ENCODE results near the gene SYNGR4.

SYNGR4 gene

GRCh38 chr19:48342841-48343540 lies 21.2 kb upstream of the SYNGR4 start:
- no peak overlapping the region for H3K4me3 ChIP-seq (ENCODE audit: low read length)
- no peaks in the 10 kb centered on the region for H3K27me3 ChIP-seq (ENCODE audit: control insufficient read depth, insufficient read depth, low read length)
- no peaks in the 10 kb centered on the region for H3K36me3 ChIP-seq (ENCODE audit: control insufficient read depth, insufficient read depth, low read length)
- H3K9me3 ChIP-seq (ENCODE audit: control insufficient read depth, insufficient read depth, low read length) = no peaks in the 10 kb centered on the region
- no peak for DNase-seq (ENCODE audit: low read depth, low spot score)
- no CpG with 5 or more reads among the region's 23 CpGs for WGBS (ENCODE audit: insufficient coverage, insufficient read length)
- H3K4me1 ChIP-seq (ENCODE audit: control insufficient read depth, insufficient read depth, low read length) = no peaks in the 10 kb centered on the region
- H3K27ac ChIP-seq (ENCODE audit: low read length) = no peak overlapping the region

GRCh38 chr19:48344892-48345291 lies 19.3 kb upstream of the SYNGR4 start:
- no CpG with 5 or more reads among the region's 6 CpGs for WGBS (ENCODE audit: insufficient coverage, insufficient read length)
- Histone ChIP-seq H3K4me1 (ENCODE audit: control insufficient read depth, insufficient read depth, low read length) (no peaks in the 10 kb centered on the region), H3K9me3 (ENCODE audit: control insufficient read depth, insufficient read depth, low read length) (no peaks in the 10 kb centered on the region), H3K27me3 (ENCODE audit: control insufficient read depth, insufficient read depth, low read length) (no peaks in the 10 kb centered on the region), H3K27ac (ENCODE audit: low read length) (no peak overlapping the region), H3K36me3 (ENCODE audit: control insufficient read depth, insufficient read depth, low read length) (no peaks in the 10 kb centered on the region), H3K4me3 (ENCODE audit: low read length) (no peak overlapping the region)
- no peak for DNase-seq (ENCODE audit: low read depth, low spot score)

DNA sequence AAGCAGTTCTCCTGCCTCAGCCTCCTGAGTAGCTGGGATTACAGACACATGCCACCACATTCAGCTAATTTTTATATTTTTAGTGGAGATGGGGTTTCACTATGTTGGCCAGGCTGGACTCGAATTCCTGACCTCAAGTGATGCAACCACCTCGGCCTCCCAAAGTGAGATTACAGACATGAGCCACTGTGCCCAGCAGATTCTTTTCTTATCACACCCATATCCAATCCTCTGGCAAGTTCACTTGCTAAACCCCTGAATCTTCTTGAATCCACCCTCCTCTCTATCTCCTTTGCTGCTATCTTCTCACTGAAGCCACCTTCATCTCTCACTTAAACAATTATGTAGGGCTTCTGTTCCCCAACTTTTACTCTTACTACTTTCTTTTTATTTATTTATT lies 18.0 kb upstream of the SYNGR4 start:
- H3K27me3 ChIP-seq (ENCODE audit: control insufficient read depth, insufficient read depth, low read length) = no peaks in the 10 kb centered on the region
- no peak for DNase-seq (ENCODE audit: low read depth, low spot score)
- H3K36me3 ChIP-seq (ENCODE audit: control insufficient read depth, insufficient read depth, low read length) = no peaks in the 10 kb centered on the region
- WGBS (ENCODE audit: insufficient coverage, insufficient read length) = no CpG with 5 or more reads among the region's 2 CpGs
- H3K4me3 ChIP-seq (ENCODE audit: low read length) = no peak overlapping the region
- no peaks in the 10 kb centered on the region for H3K9me3 ChIP-seq (ENCODE audit: control insufficient read depth, insufficient read depth, low read length)
- no peaks in the 10 kb centered on the region; the same call in 1 of the 2 replicates for H3K4me1 ChIP-seq (ENCODE audit: control insufficient read depth, insufficient read depth, low read length)
- no peak overlapping the region for H3K27ac ChIP-seq (ENCODE audit: low read length)

- no peaks in the 10 kb centered on the region for H3K36me3 ChIP-seq (ENCODE audit: control insufficient read depth, insufficient read depth, low read length)
- no peak for DNase-seq (ENCODE audit: low read depth, low spot score)
- WGBS (ENCODE audit: insufficient coverage, insufficient read length) = no CpG with 5 or more reads among the region's 5 CpGs
- no peaks in the 10 kb centered on the region for H3K9me3 ChIP-seq (ENCODE audit: control insufficient read depth, insufficient read depth, low read length)
- H3K4me1 ChIP-seq (ENCODE audit: control insufficient read depth, insufficient read depth, low read length) = no peaks in the 10 kb centered on the region; the same call in 1 of the 2 replicates
- H3K27me3 ChIP-seq (ENCODE audit: control insufficient read depth, insufficient read depth, low read length) = no peaks in the 10 kb centered on the region
- no peak overlapping the region for H3K4me3 ChIP-seq (ENCODE audit: low read length)
- H3K27ac ChIP-seq (ENCODE audit: low read length) = no peak overlapping the region
Observed at GRCh38 chr19:48348045-48348444, 16.1 kb upstream of the SYNGR4 start.

DNA sequence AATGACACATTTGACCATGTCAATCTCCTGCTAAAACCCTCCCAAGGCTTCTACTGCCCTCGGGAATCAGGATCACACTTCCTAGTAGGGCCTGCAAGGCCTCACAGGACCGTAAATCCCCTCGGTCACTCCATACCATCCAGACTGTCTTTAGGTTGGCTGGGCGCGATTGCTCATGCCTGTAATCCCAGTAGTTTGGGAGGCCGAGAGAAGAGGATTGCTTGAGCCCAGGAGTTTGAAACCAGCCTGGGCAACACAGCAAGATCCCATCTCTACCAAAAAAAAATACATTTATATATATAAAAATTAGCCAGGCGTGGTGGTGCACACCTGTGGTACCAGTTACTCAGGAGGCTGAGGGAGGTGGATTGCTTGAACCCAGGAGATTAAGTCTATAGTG lies 15.4 kb upstream of the SYNGR4 start:
- Histone ChIP-seq H3K4me3 (ENCODE audit: low read length) (no peak overlapping the region), H3K27ac (ENCODE audit: low read length) (no peak overlapping the region), H3K36me3 (ENCODE audit: control insufficient read depth, insufficient read depth, low read length) (no peaks in the 10 kb centered on the region), H3K27me3 (ENCODE audit: control insufficient read depth, insufficient read depth, low read length) (no peaks in the 10 kb centered on the region), H3K9me3 (ENCODE audit: control insufficient read depth, insufficient read depth, low read length) (no peaks in the 10 kb centered on the region), H3K4me1 (ENCODE audit: control insufficient read depth, insufficient read depth, low read length) (no peaks in the 10 kb centered on the region; the same call in 1 of the 2 replicates)
- WGBS (ENCODE audit: insufficient coverage, insufficient read length) = no CpG with 5 or more reads among the region's 7 CpGs
- no peak for DNase-seq (ENCODE audit: low read depth, low spot score)

DNA sequence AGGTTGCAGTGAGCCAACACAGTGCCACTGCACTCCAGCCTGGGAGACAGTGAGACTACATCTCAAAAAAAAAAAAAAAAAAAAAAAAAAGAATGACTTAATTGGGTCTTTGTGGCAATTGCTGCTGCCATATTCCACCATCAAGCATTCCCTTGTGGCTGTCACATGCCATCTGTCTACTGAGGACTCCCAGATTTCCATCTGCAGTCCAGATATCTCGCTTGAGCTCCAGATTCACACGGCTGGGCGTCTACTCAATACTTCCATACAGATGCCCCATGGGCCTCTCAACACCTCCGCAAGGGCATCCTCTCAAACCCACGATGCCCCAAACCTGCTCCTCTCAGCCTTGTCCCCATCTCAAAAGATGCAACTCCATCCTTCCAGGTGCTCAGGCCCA lies 13.3 kb upstream of the SYNGR4 start:
- no peak for DNase-seq (ENCODE audit: low read depth, low spot score)
- no peaks in the 10 kb centered on the region for H3K9me3 ChIP-seq (ENCODE audit: control insufficient read depth, insufficient read depth, low read length)
- H3K27me3 ChIP-seq (ENCODE audit: control insufficient read depth, insufficient read depth, low read length) = no peaks in the 10 kb centered on the region
- no peaks in the 10 kb centered on the region; the same call in 1 of the 2 replicates for H3K4me1 ChIP-seq (ENCODE audit: control insufficient read depth, insufficient read depth, low read length)
- no peaks in the 10 kb centered on the region for H3K36me3 ChIP-seq (ENCODE audit: control insufficient read depth, insufficient read depth, low read length)
- H3K27ac ChIP-seq (ENCODE audit: low read length) = no peak overlapping the region
- no CpG with 5 or more reads among the region's 5 CpGs for WGBS (ENCODE audit: insufficient coverage, insufficient read length)
- no peak overlapping the region for H3K4me3 ChIP-seq (ENCODE audit: low read length)

DNA sequence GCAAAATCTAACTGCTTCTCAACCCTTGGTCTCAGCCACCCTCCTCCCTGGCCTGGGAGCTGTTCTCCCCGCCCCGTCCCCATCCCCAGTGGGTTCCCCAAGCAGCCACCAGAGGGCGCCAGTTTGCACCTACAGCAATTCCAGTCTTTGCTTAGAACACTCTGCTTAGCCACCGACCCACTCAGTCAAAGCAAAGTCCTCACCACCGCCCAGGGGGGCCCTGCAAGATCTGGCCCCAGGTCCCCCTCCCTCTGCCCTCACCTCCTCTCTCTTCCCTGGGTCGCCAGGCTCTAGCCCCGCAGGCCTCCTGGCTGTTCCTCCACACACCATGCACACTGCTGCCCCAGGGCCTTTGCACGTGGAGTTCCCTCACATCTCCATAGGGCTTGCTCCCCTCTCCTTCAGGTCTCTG lies 12.8 kb upstream of the SYNGR4 start:
- no peaks in the 10 kb centered on the region; the same call in 1 of the 2 replicates for H3K4me1 ChIP-seq (ENCODE audit: control insufficient read depth, insufficient read depth, low read length)
- no peaks in the 10 kb centered on the region for H3K9me3 ChIP-seq (ENCODE audit: control insufficient read depth, insufficient read depth, low read length)
- no peak for DNase-seq (ENCODE audit: low read depth, low spot score)
- H3K36me3 ChIP-seq (ENCODE audit: control insufficient read depth, insufficient read depth, low read length) = no peaks in the 10 kb centered on the region
- WGBS (ENCODE audit: insufficient coverage, insufficient read length) = no CpG with 5 or more reads among the region's 8 CpGs
- H3K27me3 ChIP-seq (ENCODE audit: control insufficient read depth, insufficient read depth, low read length) = no peaks in the 10 kb centered on the region
- H3K27ac ChIP-seq (ENCODE audit: low read length) = no peak overlapping the region
- H3K4me3 ChIP-seq (ENCODE audit: low read length) = no peak overlapping the region

DNA sequence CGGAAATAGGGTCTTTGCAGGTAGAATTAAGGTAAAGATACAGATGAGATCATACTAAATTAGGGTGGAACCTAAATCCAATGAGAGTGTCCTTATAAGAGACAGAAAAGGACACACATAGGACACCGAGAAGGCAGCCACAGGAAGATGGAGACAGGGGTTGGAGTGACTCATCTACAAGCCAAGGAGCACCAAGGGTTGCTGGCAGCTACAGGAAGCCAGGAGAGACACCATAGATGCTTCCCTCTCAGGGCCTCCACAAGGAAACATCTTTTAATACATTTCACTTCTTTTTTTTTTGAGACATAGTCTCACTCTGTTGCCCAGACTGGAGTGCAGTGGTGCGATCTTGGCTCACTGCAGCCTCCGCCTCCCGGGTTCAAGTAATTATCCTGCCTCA lies 10.5 kb upstream of the SYNGR4 start:
- Histone ChIP-seq H3K9me3 (ENCODE audit: control insufficient read depth, insufficient read depth, low read length) (no peaks in the 10 kb centered on the region), H3K4me1 (ENCODE audit: control insufficient read depth, insufficient read depth, low read length) (no peaks in the 10 kb centered on the region; the same call in 1 of the 2 replicates), H3K27ac (ENCODE audit: low read length) (no peak overlapping the region), H3K36me3 (ENCODE audit: control insufficient read depth, insufficient read depth, low read length) (no peaks in the 10 kb centered on the region), H3K27me3 (ENCODE audit: control insufficient read depth, insufficient read depth, low read length) (no peaks in the 10 kb centered on the region), H3K4me3 (ENCODE audit: low read length) (no peak overlapping the region)
- no peak for DNase-seq (ENCODE audit: low read depth, low spot score)
- no CpG with 5 or more reads among the region's 5 CpGs for WGBS (ENCODE audit: insufficient coverage, insufficient read length)

- H3K36me3 ChIP-seq (ENCODE audit: control insufficient read depth, insufficient read depth, low read length) = no peaks in the 10 kb centered on the region
- H3K27ac ChIP-seq (ENCODE audit: low read length) = no peak overlapping the region
- no peak overlapping the region for H3K4me3 ChIP-seq (ENCODE audit: low read length)
- no peaks in the 10 kb centered on the region; the same call in 1 of the 2 replicates for H3K4me1 ChIP-seq (ENCODE audit: control insufficient read depth, insufficient read depth, low read length)
- no peaks in the 10 kb centered on the region for H3K9me3 ChIP-seq (ENCODE audit: control insufficient read depth, insufficient read depth, low read length)
- no peaks in the 10 kb centered on the region for H3K27me3 ChIP-seq (ENCODE audit: control insufficient read depth, insufficient read depth, low read length)
- DNase-seq (ENCODE audit: low read depth, low spot score) = no peak
- no CpG with 5 or more reads among the region's 15 CpGs for WGBS (ENCODE audit: insufficient coverage, insufficient read length)
Observed at GRCh38 chr19:48354332-48354992, 9.7 kb upstream of the SYNGR4 start.

- H3K36me3 ChIP-seq (ENCODE audit: control insufficient read depth, insufficient read depth, low read length) = no peaks in the 10 kb centered on the region
- no peaks in the 10 kb centered on the region; the same call in none of the 2 replicates for H3K4me1 ChIP-seq (ENCODE audit: control insufficient read depth, insufficient read depth, low read length)
- no peaks in the 10 kb centered on the region for H3K27me3 ChIP-seq (ENCODE audit: control insufficient read depth, insufficient read depth, low read length)
- DNase-seq (ENCODE audit: low read depth, low spot score) = no peak
- H3K27ac ChIP-seq (ENCODE audit: low read length) = no peak overlapping the region
- WGBS (ENCODE audit: insufficient coverage, insufficient read length) = no CpG with 5 or more reads among the region's 12 CpGs
- no peak overlapping the region for H3K4me3 ChIP-seq (ENCODE audit: low read length)
- no peaks in the 10 kb centered on the region for H3K9me3 ChIP-seq (ENCODE audit: control insufficient read depth, insufficient read depth, low read length)
Observed at GRCh38 chr19:48355365-48355954, 8.7 kb upstream of the SYNGR4 start.
